CD4-positive, alpha-beta T cell treated with Interferon alpha-2 for 1 hour (primary cell): ENCODE data around the gene RET.

Experiments
- DNase-seq, 2 donors: peaks; one replicate each; pipeline ENCODE4 v3.0.0-alpha.2; 2020 to 2022

The RET gene

GRCh38 chr10:43177595-43177994, 100.7 kb downstream of the RET start:
- no peak for DNase-seq
